ENCODE results near the gene SVOP. TPM values are rescaled to one million over a fixed set of nuclear protein-coding genes. Genes with fewer than 3 reads are reported as not detected.
"Not testable (repeated sequence)": the region's sequence is repeated elsewhere in the genome, so short reads cannot be mapped to it uniquely, and the experiment has no call there.

Gene SVOP
- total and polyA plus RNA-seq, 2 experiments from 2014 or later: 0.10 TPM; not detected in 1

- TF ChIP-seq, protein P1, sequence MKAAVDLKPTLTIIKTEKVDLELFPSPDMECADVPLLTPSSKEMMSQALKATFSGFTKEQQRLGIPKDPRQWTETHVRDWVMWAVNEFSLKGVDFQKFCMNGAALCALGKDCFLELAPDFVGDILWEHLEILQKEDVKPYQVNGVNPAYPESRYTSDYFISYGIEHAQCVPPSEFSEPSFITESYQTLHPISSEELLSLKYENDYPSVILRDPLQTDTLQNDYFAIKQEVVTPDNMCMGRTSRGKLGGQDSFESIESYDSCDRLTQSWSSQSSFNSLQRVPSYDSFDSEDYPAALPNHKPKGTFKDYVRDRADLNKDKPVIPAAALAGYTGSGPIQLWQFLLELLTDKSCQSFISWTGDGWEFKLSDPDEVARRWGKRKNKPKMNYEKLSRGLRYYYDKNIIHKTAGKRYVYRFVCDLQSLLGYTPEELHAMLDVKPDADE (IDR thresholded peaks at IDR 0.05): no peak
- TF ChIP-seq CREB1 (CRISPR knock-in tag; IDR thresholded peaks at IDR 0.05; ENCODE audit: low read depth) (no peak), EZH2 (IDR thresholded peaks at IDR 0.05; ENCODE audit: low read depth, unreplicated experiment) (no peak), STAT1 (IDR thresholded peaks at IDR 0.05; ENCODE audit: unreplicated experiment) (no peak), EZH2phosphoT487 (IDR thresholded peaks at IDR 0.05; ENCODE audit: unreplicated experiment) (no peak), NANOG (IDR thresholded peaks at IDR 0.05; ENCODE audit: borderline replicate concordance) (no peak)
Observed at GRCh38 chr12:109033239-109034196, 12.7 kb upstream of the SVOP start (continued).

DNA sequence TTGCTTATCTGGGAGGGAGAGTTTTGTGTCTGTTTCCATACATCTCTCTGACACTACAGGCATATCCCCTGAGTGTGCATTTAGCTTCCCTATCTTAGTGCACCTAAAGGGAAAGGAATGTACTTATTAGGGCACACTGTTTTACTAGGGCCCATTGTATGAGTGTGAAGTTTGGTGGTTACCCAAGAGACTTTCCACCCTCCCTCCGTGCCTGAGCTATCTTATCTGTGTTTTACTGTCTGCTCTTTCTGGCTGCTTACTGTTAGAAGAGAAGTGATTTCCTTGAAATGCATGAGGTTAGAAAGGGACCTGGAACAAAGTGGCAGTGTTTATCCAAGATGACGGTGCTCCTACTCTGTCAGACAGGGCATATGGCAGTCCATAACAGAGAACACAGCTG lies 8.5 kb upstream of the SVOP start:
- no peaks in the 10 kb centered on the region for H3K36me3 Mint-ChIP-seq (ENCODE audit: low read depth)
- H4K20me1 ChIP-seq (replicated peaks; ENCODE audit: insufficient read depth): no peaks in the 10 kb centered on the region
- H3K9me3 Mint-ChIP-seq: peaks cover 2% of the 10 kb centered on the region
- H3K79me2 ChIP-seq (replicated peaks; ENCODE audit: insufficient read depth): no peaks in the 10 kb centered on the region
- no peak overlapping the region for H3K27ac Mint-ChIP-seq
- H3K4me1 ChIP-seq (ENCODE audit: insufficient read depth): no peaks in the 10 kb centered on the region
- peaks cover 2% of the 10 kb centered on the region for H3K27me3 Mint-ChIP-seq (ENCODE audit: insufficient read depth, low read depth, poor library complexity)
- no peak overlapping the region for H3K4me3 Mint-ChIP-seq
- ATAC-seq (no peak), DNase-seq (ENCODE audit: low spot score) (no peak)
- H3K4me2 ChIP-seq: no peak overlapping the region
- H3K4me1 Mint-ChIP-seq: peaks cover 10% of the 10 kb centered on the region
- H2AFZ ChIP-seq: no peak overlapping the region
- H3K9me2 ChIP-seq (ENCODE audit: insufficient read depth): no peaks in the 10 kb centered on the region
- no peak for TF ChIP-seq EZH2 (IDR thresholded peaks at IDR 0.05; ENCODE audit: low read depth, unreplicated experiment)
- no peak for TF ChIP-seq EZH2phosphoT487 (IDR thresholded peaks at IDR 0.05; ENCODE audit: unreplicated experiment)
- TF ChIP-seq NANOG (IDR thresholded peaks at IDR 0.05; ENCODE audit: borderline replicate concordance): no peak
- no peak for TF ChIP-seq ZNF114 (CRISPR knock-in tag; IDR thresholded peaks at IDR 0.05)
- TF ChIP-seq, protein P1 (IDR thresholded peaks at IDR 0.05): no peak
- H3F3A ChIP-seq (replicated peaks; ENCODE audit: low read depth): no peaks in the 10 kb centered on the region
- H3K27me3 ChIP-seq (ENCODE audit: insufficient read depth): no peaks in the 10 kb centered on the region
- no peaks in the 10 kb centered on the region for H3K36me3 ChIP-seq (ENCODE audit: insufficient read depth)
- H3K4me3 ChIP-seq: no peak overlapping the region
- no peak overlapping the region for H3K27ac ChIP-seq (ENCODE audit: low read depth)

GRCh38 chr12:109028624-109029023 lies 7.8 kb upstream of the SVOP start:
- not testable (repeated sequence) for H3F3A ChIP-seq (replicated peaks; ENCODE audit: low read depth); H3K4me3 Mint-ChIP-seq; H3K4me1 ChIP-seq (ENCODE audit: insufficient read depth); ATAC-seq; H3K4me1 Mint-ChIP-seq; H3K27me3 ChIP-seq (ENCODE audit: insufficient read depth); H3K27ac ChIP-seq (ENCODE audit: low read depth); H3K36me3 Mint-ChIP-seq (ENCODE audit: low read depth); H3K79me2 ChIP-seq (replicated peaks; ENCODE audit: insufficient read depth); H3K27me3 Mint-ChIP-seq (ENCODE audit: insufficient read depth, low read depth, poor library complexity); H3K4me3 ChIP-seq; H3K9me3 Mint-ChIP-seq; DNase-seq (ENCODE audit: low spot score); H2AFZ ChIP-seq; H3K4me2 ChIP-seq; H3K27ac Mint-ChIP-seq; H3K9me2 ChIP-seq (ENCODE audit: insufficient read depth); H4K20me1 ChIP-seq (replicated peaks; ENCODE audit: insufficient read depth); H3K36me3 ChIP-seq (ENCODE audit: insufficient read depth)

Measured in GM23338 (cell line).